Measurements from ENCODE around the gene SDC4. TPM values are rescaled to one million over a fixed set of nuclear protein-coding genes. Genes with fewer than 3 reads are reported as not detected.

SDC4 gene
- total and polyA plus RNA-seq, 4 donors, result 19.2 to 114 (median 50.9) TPM

- 85 to 88% methylated on average over 11 of the region's 11 CpGs for WGBS, 2 donors
- Histone ChIP-seq H3K27ac (ENCODE audit: low read depth in 1 of 2, low read length in 2 of 2) (no peak overlapping the region), H3K4me3 (ENCODE audit: low read length in 2 of 2) (no peak overlapping the region), H3K4me1 (ENCODE audit: control insufficient read depth in 1 of 2, insufficient read depth in 2 of 2, low read length in 2 of 2) (no peaks in the 10 kb centered on the region), H3K36me3 (ENCODE audit: control insufficient read depth in 1 of 2, insufficient read depth in 2 of 2, low read length in 1 of 2) (no peaks in the 10 kb centered on the region), H3K9me3 (ENCODE audit: control insufficient read depth, low read length) (no peaks in the 10 kb centered on the region), H3K27me3 (ENCODE audit: control insufficient read depth in 1 of 2, insufficient read depth in 2 of 2, low read length in 1 of 2) (no peaks in the 10 kb centered on the region)
- intact Hi-C loops (cut with DNase I), result no loop called here
- no peak for DNase-seq
- ATAC-seq (ENCODE audit: low FRiP score), result no peak
Measured at GRCh38 chr20:45377269-45377668, 29.0 kb upstream of the SDC4 start.

DNA sequence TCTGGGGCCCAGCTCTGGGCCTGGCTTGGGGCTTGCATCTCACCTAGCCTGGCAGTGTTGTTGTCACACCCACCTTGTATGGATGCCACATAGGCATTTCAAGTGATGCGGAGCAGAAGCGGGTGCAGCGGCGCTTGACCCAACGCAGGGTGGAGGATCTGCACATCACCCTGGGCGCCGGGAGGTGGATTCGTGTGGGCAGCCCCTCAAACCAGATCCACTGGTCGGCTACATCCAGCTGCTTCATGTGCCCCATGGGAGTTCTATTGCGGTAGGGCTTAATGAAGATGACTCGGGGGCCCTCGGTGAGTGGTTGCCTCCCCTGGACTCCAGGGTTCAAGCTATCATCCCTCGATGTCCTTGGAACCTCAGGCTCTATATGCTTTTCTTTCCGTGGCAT is 26.7 kb upstream of the SDC4 start:
- ATAC-seq (ENCODE audit: low FRiP score) (no peak), DNase-seq (no peak)
- H3K4me1 ChIP-seq (ENCODE audit: control insufficient read depth in 1 of 2, insufficient read depth in 2 of 2, low read length in 2 of 2), result no peaks in the 10 kb centered on the region
- no peaks in the 10 kb centered on the region for H3K9me3 ChIP-seq (ENCODE audit: control insufficient read depth, low read length)
- no peaks in the 10 kb centered on the region for H3K36me3 ChIP-seq (ENCODE audit: control insufficient read depth in 1 of 2, insufficient read depth in 2 of 2, low read length in 1 of 2)
- H3K4me3 ChIP-seq (ENCODE audit: low read length in 2 of 2), result no peak overlapping the region
- H3K27ac ChIP-seq (ENCODE audit: low read depth in 1 of 2, low read length in 2 of 2), result peak overlapping the region in 1 of 2 donors; percentile 35
- no peaks in the 10 kb centered on the region for H3K27me3 ChIP-seq (ENCODE audit: control insufficient read depth in 1 of 2, insufficient read depth in 2 of 2, low read length in 1 of 2)
- intact Hi-C loops (cut with DNase I), result loop anchor here (2.0 to 5.0 kb wide), 5 partner anchors 42 to 62 kb away; partner anchors contain the start of gene PIGT (in 1 of the 2)
- WGBS, 2 donors, result 82 to 86% methylated on average over 14 of the region's 14 CpGs

DNA sequence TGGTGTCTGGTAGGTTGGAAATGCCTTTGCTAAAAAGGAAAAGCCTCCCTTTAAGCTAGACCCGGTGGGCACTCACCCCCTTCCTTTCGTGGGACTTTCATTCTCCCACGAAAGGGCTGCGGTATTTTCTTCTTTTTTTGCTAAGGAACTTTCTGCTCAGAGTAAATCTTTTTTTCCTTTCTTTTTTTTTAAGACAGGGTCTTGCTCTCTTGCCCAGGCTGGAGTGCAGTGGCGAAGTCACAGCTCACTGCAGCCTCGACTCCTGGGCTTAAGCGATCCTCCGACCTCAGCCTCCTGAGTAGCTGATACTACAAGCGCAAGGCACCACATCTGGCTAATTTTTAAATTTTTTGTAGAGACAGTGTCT is 25.9 kb upstream of the SDC4 start:
- H3K36me3 ChIP-seq (ENCODE audit: control insufficient read depth in 1 of 2, insufficient read depth in 2 of 2, low read length in 1 of 2), result no peaks in the 10 kb centered on the region
- no peaks in the 10 kb centered on the region for H3K27me3 ChIP-seq (ENCODE audit: control insufficient read depth in 1 of 2, insufficient read depth in 2 of 2, low read length in 1 of 2)
- no peak for ATAC-seq (ENCODE audit: low FRiP score)
- DNase-seq, result no peak
- intact Hi-C loops (cut with DNase I), result loop anchor here (2.0 to 5.0 kb wide), 5 partner anchors 43 to 63 kb away; partner anchors contain the start of gene PIGT (in 1 of the 2)
- H3K27ac ChIP-seq (ENCODE audit: low read depth in 1 of 2, low read length in 2 of 2), result no peak overlapping the region
- H3K4me3 ChIP-seq (ENCODE audit: low read length in 2 of 2), result no peak overlapping the region
- no peaks in the 10 kb centered on the region for H3K9me3 ChIP-seq (ENCODE audit: control insufficient read depth, low read length)
- H3K4me1 ChIP-seq (ENCODE audit: control insufficient read depth in 1 of 2, insufficient read depth in 2 of 2, low read length in 2 of 2), result no peaks in the 10 kb centered on the region
- 48 to 52% methylated on average over 9 of the region's 9 CpGs for WGBS, 2 donors

DNA sequence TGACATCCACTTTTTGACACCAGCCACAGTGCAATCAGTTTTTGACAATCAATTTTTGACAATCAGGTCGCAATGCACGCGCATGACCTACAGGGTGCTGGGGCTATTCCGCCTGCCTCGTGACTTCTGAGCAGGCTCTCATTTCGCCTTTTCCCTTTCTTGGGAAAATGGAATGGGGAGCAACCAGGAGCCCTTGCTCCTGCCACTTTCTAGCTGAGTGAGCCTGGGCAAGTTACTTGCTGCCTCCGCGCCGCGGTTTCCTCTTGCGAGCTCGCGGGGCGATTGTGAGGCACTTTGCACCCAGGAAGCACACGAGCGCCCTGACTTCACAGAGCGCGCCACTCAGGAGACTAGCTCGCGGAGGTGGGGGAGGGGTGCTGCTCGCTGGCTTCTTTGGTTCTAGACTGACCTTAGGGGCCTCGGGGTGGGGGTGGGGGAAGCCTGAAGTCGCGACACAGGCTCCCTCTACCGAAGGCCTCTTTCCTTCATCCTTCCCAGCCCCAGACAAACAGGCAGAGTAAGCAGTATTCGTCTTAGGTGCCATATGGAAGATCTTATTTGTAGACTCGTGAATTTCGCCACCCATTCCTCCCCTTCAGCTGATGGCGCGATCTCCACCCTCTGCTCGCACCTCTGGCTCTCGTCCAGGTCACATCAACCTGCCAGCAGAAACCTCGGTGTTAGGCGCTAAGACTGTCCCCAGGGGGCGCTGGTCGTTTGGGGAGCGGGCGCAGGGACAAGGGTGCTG is 25.3 kb upstream of the SDC4 start:
- no peaks in the 10 kb centered on the region for H3K36me3 ChIP-seq (ENCODE audit: control insufficient read depth in 1 of 2, insufficient read depth in 2 of 2, low read length in 1 of 2)
- ATAC-seq (ENCODE audit: low FRiP score), result peak; percentile 92
- no peaks in the 10 kb centered on the region for H3K27me3 ChIP-seq (ENCODE audit: control insufficient read depth in 1 of 2, insufficient read depth in 2 of 2, low read length in 1 of 2)
- 2 to 4% methylated on average over 38 of the region's 38 CpGs for whole genome bisulfite sequencing, 2 donors
- peak overlapping the region; percentile 44 to 92 for H3K27ac ChIP-seq (ENCODE audit: low read depth in 1 of 2, low read length in 2 of 2)
- H3K9me3 ChIP-seq (ENCODE audit: control insufficient read depth, low read length), result no peaks in the 10 kb centered on the region
- DNase-seq, result peak; percentile 95 to 98
- H3K4me3 ChIP-seq (ENCODE audit: low read length in 2 of 2), result peak overlapping the region; percentile 37 to 46
- intact Hi-C loops (cut with DNase I), result loop anchor here (1.0 to 5.0 kb wide), 6 partner anchors 33 to 64 kb away; partner anchors contain the start of gene PIGT (in 1 of the 2)
- H3K4me1 ChIP-seq (ENCODE audit: control insufficient read depth in 1 of 2, insufficient read depth in 2 of 2, low read length in 2 of 2), result no peaks in the 10 kb centered on the region

- H3K36me3 ChIP-seq (ENCODE audit: control insufficient read depth in 1 of 2, insufficient read depth in 2 of 2, low read length in 1 of 2), result peaks cover 0 to under 1% of the 10 kb centered on the region in 2 donors
- WGBS, 2 donors, result 10% methylated on average over 26 to 30 of the region's 30 CpGs
- no peaks in the 10 kb centered on the region for H3K9me3 ChIP-seq (ENCODE audit: control insufficient read depth, low read length)
- no peaks in the 10 kb centered on the region for H3K4me1 ChIP-seq (ENCODE audit: control insufficient read depth in 1 of 2, insufficient read depth in 2 of 2, low read length in 2 of 2)
- no peaks in the 10 kb centered on the region for H3K27me3 ChIP-seq (ENCODE audit: control insufficient read depth in 1 of 2, insufficient read depth in 2 of 2, low read length in 1 of 2)
- H3K4me3 ChIP-seq (ENCODE audit: low read length in 2 of 2), result peak overlapping the region; percentile 37 to 46
- DNase-seq (peak; percentile 84 to 90), ATAC-seq (ENCODE audit: low FRiP score) (peak; percentile 88)
- intact Hi-C loops (cut with DNase I), result loop anchor here (1.0 to 5.0 kb wide), 5 partner anchors 34 to 65 kb away; partner anchors contain the start of gene PIGT (in 1 of the 2)
- H3K27ac ChIP-seq (ENCODE audit: low read depth in 1 of 2, low read length in 2 of 2), result peak overlapping the region; percentile 44 to 92
Measured at GRCh38 chr20:45372646-45373352, 24.6 kb upstream of the SDC4 start.

DNA sequence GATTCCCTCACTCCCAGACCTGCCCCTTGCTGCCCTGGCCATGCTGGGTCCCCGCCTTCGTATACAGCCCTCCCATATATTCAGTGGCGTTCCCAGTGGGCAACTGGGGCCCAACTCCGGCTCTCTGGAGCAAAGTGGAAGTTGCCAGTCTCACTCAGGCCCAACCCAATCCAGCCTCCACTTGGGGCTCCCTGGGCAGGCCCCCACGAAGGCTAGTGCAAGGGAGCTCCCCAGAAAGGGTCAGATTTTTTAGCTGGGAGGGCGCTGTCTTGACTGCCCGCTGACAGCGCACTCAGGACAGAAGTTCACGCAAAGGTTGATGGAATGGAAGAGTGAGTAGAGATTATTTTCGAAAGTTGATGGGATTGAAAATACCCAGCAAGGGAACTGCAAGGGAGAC is 24.0 kb upstream of the SDC4 start:
- Histone ChIP-seq H3K4me3 (ENCODE audit: low read length in 2 of 2) (no peak overlapping the region), H3K4me1 (ENCODE audit: control insufficient read depth in 1 of 2, insufficient read depth in 2 of 2, low read length in 2 of 2) (no peaks in the 10 kb centered on the region), H3K36me3 (ENCODE audit: control insufficient read depth in 1 of 2, insufficient read depth in 2 of 2, low read length in 1 of 2) (peaks cover 0 to 6% of the 10 kb centered on the region in 2 donors), H3K27ac (ENCODE audit: low read depth in 1 of 2, low read length in 2 of 2) (peak overlapping the region in 1 of 2 donors; percentile 84), H3K27me3 (ENCODE audit: control insufficient read depth in 1 of 2, insufficient read depth in 2 of 2, low read length in 1 of 2) (no peaks in the 10 kb centered on the region), H3K9me3 (ENCODE audit: control insufficient read depth, low read length) (no peaks in the 10 kb centered on the region)
- 68 to 72% methylated on average over 10 of the region's 10 CpGs for WGBS, 2 donors
- intact Hi-C loops (cut with DNase I), result loop anchor here (5.0 kb wide), 4 partner anchors 45 to 65 kb away; partner anchors contain the start of gene PIGT (in 1 of the 2)
- ATAC-seq (ENCODE audit: low FRiP score) (no peak), DNase-seq (no peak)

GRCh38 chr20:45370571-45371160 is 22.4 kb upstream of the SDC4 start:
- WGBS, 2 donors, result 71 to 75% methylated on average over 3 of the region's 3 CpGs
- ATAC-seq (ENCODE audit: low FRiP score), result no peak
- intact Hi-C loops (cut with DNase I), result loop anchor here (5.0 kb wide), 4 partner anchors 47 to 67 kb away; partner anchors contain the start of gene PIGT (in 1 of the 2)

DNA sequence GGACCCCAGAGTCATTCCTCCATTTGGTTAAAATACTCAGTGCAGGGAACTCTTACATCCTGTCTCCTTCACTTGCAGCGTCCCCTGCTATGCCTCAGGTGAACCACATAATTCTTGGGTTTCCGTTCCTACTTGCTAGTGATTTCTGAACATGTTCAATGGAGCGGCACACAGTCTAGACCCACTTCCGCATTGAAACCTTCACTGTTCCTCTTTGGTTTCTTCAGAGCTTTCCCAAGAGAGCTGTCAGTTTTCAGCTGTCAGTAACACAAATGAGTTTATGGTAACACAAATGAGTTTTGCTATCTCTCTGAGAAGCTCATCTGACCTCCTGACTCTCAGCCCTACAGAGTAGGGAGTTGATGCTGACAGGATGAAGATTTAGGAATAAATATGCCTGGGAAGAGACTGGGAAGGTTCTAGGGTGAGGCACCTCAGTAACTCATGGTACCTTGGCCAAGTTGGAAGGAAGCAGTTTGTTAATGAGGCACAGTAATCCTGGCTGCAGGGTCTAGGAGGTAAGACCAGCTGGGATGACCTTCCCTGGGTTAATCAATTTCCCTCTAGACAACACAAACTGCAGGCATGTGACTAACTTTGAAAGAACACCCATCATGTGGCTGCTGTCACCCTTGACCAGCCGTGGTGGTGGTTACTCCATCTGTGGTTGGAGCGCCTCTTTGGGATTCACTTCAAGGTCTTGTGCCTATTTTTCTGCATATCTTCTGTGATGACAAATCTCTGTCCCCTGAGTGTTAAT is 20.2 kb upstream of the SDC4 start:
- intact Hi-C loops (cut with DNase I), result no loop called here
- Histone ChIP-seq H3K27ac (ENCODE audit: low read depth in 1 of 2, low read length in 2 of 2) (no peak overlapping the region), H3K36me3 (ENCODE audit: control insufficient read depth in 1 of 2, insufficient read depth in 2 of 2, low read length in 1 of 2) (peaks cover 3 to 11% of the 10 kb centered on the region in 2 donors), H3K4me3 (ENCODE audit: low read length in 2 of 2) (no peak overlapping the region), H3K9me3 (ENCODE audit: control insufficient read depth, low read length) (no peaks in the 10 kb centered on the region), H3K4me1 (ENCODE audit: control insufficient read depth in 1 of 2, insufficient read depth in 2 of 2, low read length in 2 of 2) (no peaks in the 10 kb centered on the region), H3K27me3 (ENCODE audit: control insufficient read depth in 1 of 2, insufficient read depth in 2 of 2, low read length in 1 of 2) (no peaks in the 10 kb centered on the region)
- no peak for DNase-seq
- 81 to 85% methylated on average over 6 of the region's 6 CpGs for WGBS, 2 donors
- ATAC-seq (ENCODE audit: low FRiP score), result no peak

More at GRCh38 chr20:45370571-45371160, 22.4 kb upstream of the SDC4 start:
- H3K27ac ChIP-seq (ENCODE audit: low read depth in 1 of 2, low read length in 2 of 2), result no peak overlapping the region
- no peak overlapping the region for H3K4me3 ChIP-seq (ENCODE audit: low read length in 2 of 2)
- H3K9me3 ChIP-seq (ENCODE audit: control insufficient read depth, low read length), result no peaks in the 10 kb centered on the region
- peaks cover 3 to 11% of the 10 kb centered on the region in 2 donors for H3K36me3 ChIP-seq (ENCODE audit: control insufficient read depth in 1 of 2, insufficient read depth in 2 of 2, low read length in 1 of 2)
- H3K27me3 ChIP-seq (ENCODE audit: control insufficient read depth in 1 of 2, insufficient read depth in 2 of 2, low read length in 1 of 2), result no peaks in the 10 kb centered on the region
- no peak for DNase-seq
- no peaks in the 10 kb centered on the region for H3K4me1 ChIP-seq (ENCODE audit: control insufficient read depth in 1 of 2, insufficient read depth in 2 of 2, low read length in 2 of 2)

Measured in aorta (tissue), 5 donors.